22Rv1 (cell line): ENCODE data around the gene SLC6A20.

Experiments used
- H3K27ac ChIP-seq: fragments of 450-650 bp; 2 replicates; pipeline ENCODE4 v1.5.1; 2017
- ZFX ChIP-seq: fragments of 450-650 bp; IDR thresholded peaks from 2 replicates; pipeline ENCODE4 v1.6.1; 2017; ENCODE audit warnings: antibody characterized with exemption, borderline replicate concordance
- TF ChIP-seq, protein P1 (sequence below): fragments of 450-650 bp; IDR thresholded peaks from 2 replicates; pipeline ENCODE4 v1.5.1; 2017; ENCODE audit warnings: mild to moderate bottlenecking

The SLC6A20 gene

DNA sequence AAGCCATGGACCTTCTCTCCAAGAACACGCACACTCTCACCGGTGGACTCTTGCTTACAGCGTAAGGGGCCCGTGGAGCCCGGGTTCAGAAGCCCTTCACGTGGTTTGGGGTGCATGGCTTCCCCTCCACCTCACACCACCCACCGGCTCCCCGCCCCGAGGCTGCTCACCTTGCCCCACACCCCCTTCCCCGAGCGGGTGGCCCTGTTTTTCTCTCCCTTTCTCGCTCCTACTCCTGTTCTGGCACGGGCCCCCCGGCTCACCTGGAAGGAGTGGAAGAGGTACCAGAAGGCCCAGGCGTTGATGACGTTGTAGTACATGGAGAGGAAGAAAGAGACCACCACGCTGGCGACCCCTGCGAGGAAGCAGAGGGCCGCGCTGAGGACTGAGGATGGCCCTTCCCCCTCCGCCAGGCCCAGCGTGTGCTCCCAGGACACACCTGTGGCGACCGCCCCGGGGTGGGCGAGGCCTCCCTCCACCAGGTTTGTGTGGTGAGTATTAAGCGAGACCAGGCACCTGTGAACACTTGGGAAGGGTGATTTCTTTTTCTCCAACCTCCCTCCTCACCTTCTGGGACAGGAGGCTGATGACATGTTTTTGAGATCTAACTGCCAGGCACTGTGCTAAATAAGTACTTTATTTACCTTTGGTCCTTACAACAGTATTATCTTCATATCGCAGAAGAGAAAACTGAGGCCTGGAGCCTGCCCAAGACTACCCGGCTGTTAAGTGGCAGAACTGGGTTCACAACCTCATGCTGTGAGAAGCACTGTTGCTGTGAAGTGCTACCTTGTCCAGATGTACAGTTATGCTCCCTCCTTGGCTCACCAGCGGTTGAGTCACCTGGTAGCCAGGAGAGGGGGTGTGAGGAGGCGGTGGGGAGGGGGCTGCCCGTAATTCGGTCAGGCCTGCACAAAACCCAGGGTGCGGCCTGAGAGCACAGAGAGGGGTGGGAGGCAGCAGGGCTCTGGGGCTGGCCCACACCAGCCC is 16.3 kb downstream of the SLC6A20 start:
- H3K27ac ChIP-seq, result no peak overlapping the region
- TF ChIP-seq, protein P1, sequence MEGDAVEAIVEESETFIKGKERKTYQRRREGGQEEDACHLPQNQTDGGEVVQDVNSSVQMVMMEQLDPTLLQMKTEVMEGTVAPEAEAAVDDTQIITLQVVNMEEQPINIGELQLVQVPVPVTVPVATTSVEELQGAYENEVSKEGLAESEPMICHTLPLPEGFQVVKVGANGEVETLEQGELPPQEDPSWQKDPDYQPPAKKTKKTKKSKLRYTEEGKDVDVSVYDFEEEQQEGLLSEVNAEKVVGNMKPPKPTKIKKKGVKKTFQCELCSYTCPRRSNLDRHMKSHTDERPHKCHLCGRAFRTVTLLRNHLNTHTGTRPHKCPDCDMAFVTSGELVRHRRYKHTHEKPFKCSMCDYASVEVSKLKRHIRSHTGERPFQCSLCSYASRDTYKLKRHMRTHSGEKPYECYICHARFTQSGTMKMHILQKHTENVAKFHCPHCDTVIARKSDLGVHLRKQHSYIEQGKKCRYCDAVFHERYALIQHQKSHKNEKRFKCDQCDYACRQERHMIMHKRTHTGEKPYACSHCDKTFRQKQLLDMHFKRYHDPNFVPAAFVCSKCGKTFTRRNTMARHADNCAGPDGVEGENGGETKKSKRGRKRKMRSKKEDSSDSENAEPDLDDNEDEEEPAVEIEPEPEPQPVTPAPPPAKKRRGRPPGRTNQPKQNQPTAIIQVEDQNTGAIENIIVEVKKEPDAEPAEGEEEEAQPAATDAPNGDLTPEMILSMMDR, result no peak

DNA sequence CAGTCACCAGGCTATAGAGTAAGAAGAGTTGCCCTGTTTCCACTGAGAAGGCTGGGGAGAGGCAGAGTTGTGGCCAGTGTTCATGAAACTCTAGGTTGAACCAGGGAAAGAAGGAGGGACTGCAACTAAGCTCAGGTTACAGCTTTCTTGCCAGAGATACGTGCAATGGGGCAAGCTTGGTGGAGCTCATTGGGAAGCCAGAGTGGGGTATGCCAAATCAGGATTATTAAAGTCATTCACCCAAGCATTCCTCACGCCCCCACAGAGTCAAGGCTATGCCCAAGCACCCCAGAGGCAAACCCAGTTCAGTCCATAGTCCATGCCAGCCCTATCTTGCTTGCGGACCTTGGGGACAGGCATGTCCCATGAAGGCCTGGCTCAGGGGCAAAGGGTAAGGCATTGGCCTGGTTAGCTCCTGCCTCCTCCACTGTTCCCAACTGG is 17.6 kb downstream of the SLC6A20 start:
- H3K27ac ChIP-seq, result no peak overlapping the region
- TF ChIP-seq ZFX, result no peak
- TF ChIP-seq, protein P1, result no peak

DNA sequence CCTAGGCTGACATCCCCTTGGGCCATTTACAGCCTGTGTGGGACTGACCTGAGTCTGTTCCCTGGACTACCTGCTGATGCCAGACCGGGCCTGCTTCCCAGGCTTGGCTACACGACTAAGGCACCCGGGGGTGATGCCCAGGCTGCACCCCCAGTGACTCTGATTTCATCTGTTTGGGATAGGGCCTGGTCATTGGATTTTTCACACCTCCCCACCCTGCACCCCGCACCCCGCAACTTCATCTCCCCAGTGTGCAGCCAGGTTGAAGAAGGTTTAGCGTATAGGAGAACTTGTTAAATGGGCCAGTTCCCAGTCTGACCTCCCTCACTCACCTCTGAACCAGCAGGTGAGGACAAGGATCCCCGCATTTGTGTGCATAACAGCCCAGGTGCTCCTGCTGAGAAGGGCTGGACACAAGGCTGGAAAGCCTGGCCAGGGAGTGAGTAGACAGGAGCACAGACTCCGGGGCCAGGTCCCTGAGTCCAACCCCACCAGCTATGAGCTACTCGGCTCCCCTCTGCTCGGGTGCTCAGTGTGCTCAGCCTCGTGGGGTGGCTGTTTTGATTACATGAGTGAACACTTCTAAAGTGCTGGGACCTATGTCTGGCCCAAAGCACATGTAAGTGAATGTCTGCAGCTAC is 18.5 kb downstream of the SLC6A20 start:
- TF ChIP-seq, protein P1, result no peak
- no peak for TF ChIP-seq ZFX
- no peak overlapping the region for H3K27ac ChIP-seq

DNA sequence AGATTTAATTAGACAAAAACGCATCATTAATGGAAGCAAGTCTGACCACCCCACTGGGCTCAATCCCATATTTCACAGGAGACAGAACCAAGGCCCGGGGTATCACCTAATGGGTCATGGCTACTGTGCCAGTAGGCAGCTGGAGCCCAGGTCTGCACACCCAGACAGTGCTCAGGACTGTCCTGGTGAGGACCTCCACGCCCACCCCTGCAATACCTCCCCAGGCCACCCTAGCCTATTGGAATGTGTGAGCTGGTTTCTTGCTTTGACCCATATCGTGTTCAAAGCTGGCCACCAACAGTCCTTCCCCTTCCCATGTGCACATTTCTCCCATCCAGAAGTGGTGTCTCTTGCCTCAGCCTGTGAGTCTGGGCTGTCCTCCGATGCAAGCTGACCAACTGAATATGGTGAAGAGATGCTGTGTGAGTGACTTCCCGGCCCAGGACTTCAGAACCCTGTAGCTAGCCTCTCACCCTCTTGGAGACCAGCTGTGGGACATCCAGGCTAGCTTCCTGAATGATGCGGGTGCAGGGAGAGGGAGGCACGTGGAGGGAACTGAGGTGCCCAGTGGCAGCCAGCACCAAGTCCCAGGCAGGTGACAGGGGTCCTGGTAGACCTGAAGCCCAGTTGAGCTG is 19.1 kb downstream of the SLC6A20 start:
- H3K27ac ChIP-seq, result no peak overlapping the region

DNA sequence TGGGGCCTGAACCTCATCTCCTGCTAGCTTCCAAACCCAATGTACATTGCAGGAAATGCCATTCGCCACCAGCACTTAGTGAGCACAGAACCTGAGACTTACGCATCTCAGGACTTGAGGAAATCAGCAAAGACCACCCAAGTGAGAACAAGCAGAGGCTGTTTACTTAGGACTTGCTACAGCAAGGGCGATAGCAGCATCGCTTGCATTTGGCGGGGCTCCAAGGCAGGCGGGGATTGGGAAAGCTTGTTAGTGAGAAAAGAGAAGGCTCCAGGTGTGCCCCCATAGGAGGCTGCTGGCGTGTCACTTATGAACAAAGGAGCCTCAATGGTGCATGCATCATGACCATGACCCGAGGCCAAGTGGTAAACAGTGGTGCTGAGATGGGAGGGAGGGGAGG is 19.7 kb downstream of the SLC6A20 start:
- H3K27ac ChIP-seq, result no peak overlapping the region

More for the DNA sequence above, 19.1 kb downstream of the SLC6A20 start:
- no peak for TF ChIP-seq ZFX
- TF ChIP-seq, protein P1, result no peak

DNA sequence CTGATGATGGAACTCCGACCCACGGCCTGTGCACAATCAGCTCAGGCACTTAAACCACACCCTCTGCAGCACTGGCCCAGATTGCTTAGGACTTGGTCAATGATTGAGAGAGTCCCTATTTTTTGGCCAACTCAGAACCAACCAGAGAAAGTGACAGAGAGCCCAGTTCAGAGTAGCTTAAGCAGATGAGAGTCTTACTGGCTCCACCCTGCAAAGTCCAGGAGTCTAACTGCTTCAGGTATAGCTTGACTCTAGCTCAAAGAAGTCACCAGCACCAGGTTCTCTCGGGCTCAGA is 20.1 kb downstream of the SLC6A20 start:
- H3K27ac ChIP-seq, result no peak overlapping the region
- TF ChIP-seq, protein P1, result no peak

More for the DNA sequence above, 19.7 kb downstream of the SLC6A20 start:
- TF ChIP-seq, protein P1, result no peak
- TF ChIP-seq ZFX, result no peak
